Glutamatergic neuron (in vitro differentiated cells): ENCODE measurements around the gene ASCC3. TPM values are rescaled to one million over a fixed set of nuclear protein-coding genes. Genes with fewer than 3 reads are reported as not detected.

Experiments used
- DNase-seq: peaks from one replicate; pipeline ENCODE4 v3.0.0; 2022
- H3K27ac Mint-ChIP-seq: one replicate; pipeline ENCODE4 v1.8.0; 2020; ENCODE audit warnings: mild to moderate bottlenecking, mixed read lengths, inconsistent platforms; ENCODE audit not compliant: unreplicated experiment
- H3K27me3 Mint-ChIP-seq: one replicate; pipeline ENCODE4 v1.8.0; 2020; ENCODE audit warnings: mild to moderate bottlenecking, moderate library complexity, mixed read lengths, inconsistent platforms; ENCODE audit not compliant: unreplicated experiment
- H3K36me3 Mint-ChIP-seq: one replicate; pipeline ENCODE4 v1.8.0; 2020; ENCODE audit warnings: mild to moderate bottlenecking, mixed read lengths, inconsistent platforms; ENCODE audit not compliant: unreplicated experiment
- H3K4me1 Mint-ChIP-seq: one replicate; pipeline ENCODE4 v1.8.0; 2020; ENCODE audit warnings: mild to moderate bottlenecking, low read depth, mixed read lengths, inconsistent platforms; ENCODE audit not compliant: unreplicated experiment
- H3K4me3 Mint-ChIP-seq: one replicate; pipeline ENCODE4 v1.8.0; 2020; ENCODE audit warnings: mild to moderate bottlenecking, mixed read lengths, inconsistent platforms; ENCODE audit not compliant: unreplicated experiment
- H3K9me3 Mint-ChIP-seq: one replicate; pipeline ENCODE4 v1.8.0; 2020; ENCODE audit warnings: mild to moderate bottlenecking, moderate library complexity, mixed read lengths, inconsistent platforms; ENCODE audit not compliant: unreplicated experiment
- CTCF ChIP-seq: fragments of 200-600 bp; sonication (generic); IDR thresholded peaks from one replicate; pipeline ENCODE4 v1.5.0; 2021; ENCODE audit not compliant: partially characterized antibody, unreplicated experiment
- total RNA-seq: library from RNA; stranded (reverse); fragmentation: NEBNext Ultra II Directional; extraction: Animal tissue kit (Norgen Biotek cat#: 25700); gene quantifications from one replicate; pipeline ENCODE4 v1.2.1, GENCODE V29; 2021; ENCODE audit not compliant: unreplicated experiment

Gene ASCC3
- total RNA-seq, 1 donor from 2014 or later = 49.6 TPM

- Mint-ChIP-seq H3K36me3 (no peaks in the 10 kb centered on the region), H3K27me3 (peaks cover 40% of the 10 kb centered on the region), H3K9me3 (peaks cover 36% of the 10 kb centered on the region), H3K4me3 (peak within 1 kb of the TSS; percentile 96), H3K27ac (peak within 1 kb of the TSS; percentile 98), H3K4me1 (peaks cover 25% of the 10 kb centered on the region)
- no peak for TF ChIP-seq CTCF
- peak; percentile 89 for DNase-seq
These were observed 416.0 kb downstream of the ASCC3 start, which contains the start of gene SIM1 for GRCh38 chr6:100464903-100465700. SIM1 (minus strand) TSS chr6:100464921; CDS start chr6:100463468, 1,453 bp downstream.

- Mint-ChIP-seq H3K4me3 (peak overlapping the region; percentile 96), H3K4me1 (peaks cover 29% of the 10 kb centered on the region), H3K27ac (peak overlapping the region; percentile 98), H3K9me3 (peaks cover 38% of the 10 kb centered on the region), H3K36me3 (no peaks in the 10 kb centered on the region), H3K27me3 (peaks cover 39% of the 10 kb centered on the region)
- DNase-seq = peak; percentile 75
- no peak for TF ChIP-seq CTCF
These were observed 416.8 kb downstream of the ASCC3 start for GRCh38 chr6:100464162-100464851.

GRCh38 chr6:100463630-100464161, 417.4 kb downstream of the ASCC3 start:
- Mint-ChIP-seq H3K4me3 (peak overlapping the region; percentile 96), H3K36me3 (no peaks in the 10 kb centered on the region), H3K27ac (peak overlapping the region; percentile 98), H3K9me3 (peaks cover 44% of the 10 kb centered on the region), H3K4me1 (peaks cover 35% of the 10 kb centered on the region), H3K27me3 (peaks cover 44% of the 10 kb centered on the region)
- no peak for TF ChIP-seq CTCF
- DNase-seq = no peak

GRCh38 chr6:100462706-100463629, 418.2 kb downstream of the ASCC3 start:
- Mint-ChIP-seq H3K4me3 (peak overlapping the region; percentile 96), H3K9me3 (peaks cover 45% of the 10 kb centered on the region), H3K27ac (peak overlapping the region; percentile 98), H3K27me3 (peaks cover 47% of the 10 kb centered on the region), H3K4me1 (peaks cover 36% of the 10 kb centered on the region), H3K36me3 (no peaks in the 10 kb centered on the region)
- no peak for TF ChIP-seq CTCF
- no peak for DNase-seq
